Measurements from ENCODE around the gene GPR87.
A peak's percentile ranks its signal among the peaks of the same experiment; 100 is the strongest.

GPR87 gene

GRCh38 chr3:151276687-151277042 is 40.0 kb downstream of the GPR87 start:
- no peak overlapping the region for H3K4me2 ChIP-seq (ENCODE audit: insufficient read depth, low read length)
- TF ChIP-seq CTCF (IDR thresholded peaks at IDR 0.05; ENCODE audit: borderline replicate concordance, extremely low read depth, low read length, poor library complexity, severe bottlenecking), result no peak

GRCh38 chr3:151276038-151276686 is 40.5 kb downstream of the GPR87 start:
- ATAC-seq (ENCODE audit: insufficient read depth, low read depth), result no peak
- no peak overlapping the region for H3K27ac ChIP-seq (ENCODE audit: low read length)
- no peak overlapping the region for H3K4me3 ChIP-seq (ENCODE audit: low read depth in 1 of 2, low read length in 2 of 2)
- no peak overlapping the region for H3K9ac ChIP-seq (ENCODE audit: low read depth, low read length)
- H4K20me1 ChIP-seq (ENCODE audit: insufficient read depth, low read length), result no peaks in the 10 kb centered on the region
- H3K36me3 ChIP-seq (ENCODE audit: insufficient read depth, low read length), result no peaks in the 10 kb centered on the region
- H3K4me2 ChIP-seq (ENCODE audit: insufficient read depth, low read length), result no peak overlapping the region
- H3K4me1 ChIP-seq (ENCODE audit: insufficient read depth, low read length), result peaks cover 15% of the 10 kb centered on the region
- TF ChIP-seq CTCF (IDR thresholded peaks at IDR 0.05; ENCODE audit: borderline replicate concordance, extremely low read depth, low read length, poor library complexity, severe bottlenecking) (no peak), EZH2 (IDR thresholded peaks at IDR 0.05; ENCODE audit: borderline replicate concordance, low read depth, low read length, severe bottlenecking) (no peak)
- no peak overlapping the region for H2AFZ ChIP-seq (ENCODE audit: low read depth, low read length)
- DNase-seq, result no peak
- H3K79me2 ChIP-seq (ENCODE audit: insufficient read depth, low read length), result no peaks in the 10 kb centered on the region
- no peaks in the 10 kb centered on the region for H3K9me3 ChIP-seq (ENCODE audit: insufficient read depth, low read length, severe bottlenecking)
- no peaks in the 10 kb centered on the region for H3K27me3 ChIP-seq (ENCODE audit: insufficient read depth, low read length, poor library complexity)

More at GRCh38 chr3:151276687-151277042, 40.0 kb downstream of the GPR87 start:
- H3K9me3 ChIP-seq (ENCODE audit: insufficient read depth, low read length, severe bottlenecking), result no peaks in the 10 kb centered on the region
- ATAC-seq (ENCODE audit: insufficient read depth, low read depth), result no peak
- no peaks in the 10 kb centered on the region for H3K27me3 ChIP-seq (ENCODE audit: insufficient read depth, low read length, poor library complexity)
- no peak overlapping the region for H3K27ac ChIP-seq (ENCODE audit: low read length)
- no peak overlapping the region for H3K9ac ChIP-seq (ENCODE audit: low read depth, low read length)
- peaks cover 15% of the 10 kb centered on the region for H3K4me1 ChIP-seq (ENCODE audit: insufficient read depth, low read length)
- H3K79me2 ChIP-seq (ENCODE audit: insufficient read depth, low read length), result no peaks in the 10 kb centered on the region
- no peak overlapping the region for H2AFZ ChIP-seq (ENCODE audit: low read depth, low read length)
- H4K20me1 ChIP-seq (ENCODE audit: insufficient read depth, low read length), result no peaks in the 10 kb centered on the region
- H3K4me3 ChIP-seq (ENCODE audit: low read depth in 1 of 2, low read length in 2 of 2), result no peak overlapping the region
- DNase-seq, result no peak
- no peaks in the 10 kb centered on the region for H3K36me3 ChIP-seq (ENCODE audit: insufficient read depth, low read length)

- no peak overlapping the region for H3K27ac ChIP-seq (ENCODE audit: low read length)
- H2AFZ ChIP-seq (ENCODE audit: low read depth, low read length), result no peak overlapping the region
- no peaks in the 10 kb centered on the region for H3K79me2 ChIP-seq (ENCODE audit: insufficient read depth, low read length)
- no peak for DNase-seq
- no peaks in the 10 kb centered on the region for H4K20me1 ChIP-seq (ENCODE audit: insufficient read depth, low read length)
- no peak overlapping the region for H3K9ac ChIP-seq (ENCODE audit: low read depth, low read length)
- H3K9me3 ChIP-seq (ENCODE audit: insufficient read depth, low read length, severe bottlenecking), result no peaks in the 10 kb centered on the region
- H3K36me3 ChIP-seq (ENCODE audit: insufficient read depth, low read length), result no peaks in the 10 kb centered on the region
- TF ChIP-seq EZH2 (IDR thresholded peaks at IDR 0.05; ENCODE audit: borderline replicate concordance, low read depth, low read length, severe bottlenecking) (no peak), CTCF (IDR thresholded peaks at IDR 0.05; ENCODE audit: borderline replicate concordance, extremely low read depth, low read length, poor library complexity, severe bottlenecking) (no peak)
- H3K4me1 ChIP-seq (ENCODE audit: insufficient read depth, low read length), result peaks cover 15% of the 10 kb centered on the region
- ATAC-seq (ENCODE audit: insufficient read depth, low read depth), result 0 out of 3 replicates have a peak, but pooled peaks have one; percentile 44
- no peak overlapping the region for H3K4me3 ChIP-seq (ENCODE audit: low read depth in 1 of 2, low read length in 2 of 2)
- H3K27me3 ChIP-seq (ENCODE audit: insufficient read depth, low read length, poor library complexity), result no peaks in the 10 kb centered on the region
- H3K4me2 ChIP-seq (ENCODE audit: insufficient read depth, low read length), result no peak overlapping the region
These were observed 41.5 kb downstream of the GPR87 start for GRCh38 chr3:151275091-151275490.
